HFFc6 (cell line): ENCODE measurements around the gene ACTR2. TPM values are rescaled to one million over a fixed set of nuclear protein-coding genes. Genes with fewer than 3 reads are reported as not detected.
A peak's percentile ranks its signal among the peaks of the same experiment; 100 is the strongest.

Source experiments
- DNase-seq: peaks from one replicate; pipeline ENCODE4 v3.0.0-alpha.2; 2018
- H3K27ac Mint-ChIP-seq: 2 replicates; pipeline ENCODE4 v1.8.0; 2020; ENCODE audit warnings: mild to moderate bottlenecking, mixed read lengths
- H3K27me3 Mint-ChIP-seq: 2 replicates; pipeline ENCODE4 v1.8.0; 2021; ENCODE audit warnings: mild to moderate bottlenecking, moderate library complexity, mixed read lengths; ENCODE audit not compliant: insufficient read depth
- H3K36me3 Mint-ChIP-seq: 2 replicates; pipeline ENCODE4 v1.8.0; 2021; ENCODE audit warnings: low read depth, mixed read lengths
- H3K4me1 Mint-ChIP-seq: 2 replicates; pipeline ENCODE4 v1.8.0; 2020; ENCODE audit warnings: low read depth, mixed read lengths
- H3K4me3 Mint-ChIP-seq: 2 replicates; pipeline ENCODE4 v1.8.0; 2020; ENCODE audit warnings: mild to moderate bottlenecking, moderate library complexity, mixed read lengths
- H3K9me3 Mint-ChIP-seq: 2 replicates; pipeline ENCODE4 v1.8.0; 2020; ENCODE audit warnings: mild to moderate bottlenecking, mixed read lengths
- CTCF ChIP-seq: fragments of 200-600 bp; sonication (generic); IDR thresholded peaks from 2 replicates; pipeline ENCODE4 v1.5.0; 2021; ENCODE audit warnings: antibody characterized with exemption, mild to moderate bottlenecking
- total RNA-seq, 6 experiments: library from RNA; stranded (reverse); fragmentation: NEBNext Ultra II Directional; extraction: Animal tissue kit (Norgen Biotek cat#: 25700); gene quantifications; 2 replicates in 1 of 6; 3 replicates in 5 of 6; pipeline ENCODE4 v1.2.3, GENCODE V29; 2021

The ACTR2 gene
- total RNA-seq, 6 experiments from 2014 or later = 412 to 450 (median 427) TPM

- Mint-ChIP-seq H3K36me3 (peaks cover 33% of the 10 kb centered on the region), H3K4me1 (peaks cover 62% of the 10 kb centered on the region), H3K27me3 (peaks cover 2% of the 10 kb centered on the region; the same call in 1 of the 2 replicates), H3K4me3 (no peak overlapping the region), H3K9me3 (no peaks in the 10 kb centered on the region), H3K27ac (peak overlapping the region; percentile 52; the same call in 1 of the 2 replicates)
- TF ChIP-seq CTCF = peak; percentile 91
- peak; percentile 74 for DNase-seq
Measured at GRCh38 chr2:65264821-65265670, 37.4 kb downstream of the ACTR2 start.

DNA sequence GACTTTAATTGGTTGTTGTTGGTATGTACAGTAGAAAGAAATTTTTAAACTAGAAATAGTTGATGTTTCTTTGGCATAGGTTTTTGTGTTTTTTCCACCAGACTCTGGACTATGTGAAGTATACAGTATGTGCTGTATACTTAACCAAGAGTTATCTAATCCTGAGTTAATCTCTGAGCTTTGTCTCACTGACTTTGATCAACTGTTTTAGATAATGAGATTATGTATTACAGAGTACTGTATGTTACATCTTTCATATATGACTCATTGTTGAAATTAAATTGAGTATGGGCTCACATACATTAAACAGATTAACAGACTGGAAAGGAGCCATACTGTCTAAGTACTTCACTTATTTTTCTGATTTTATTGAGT is 38.0 kb downstream of the ACTR2 start:
- Mint-ChIP-seq H3K4me1 (peaks cover 62% of the 10 kb centered on the region), H3K4me3 (no peak overlapping the region), H3K36me3 (peaks cover 33% of the 10 kb centered on the region), H3K27me3 (peaks cover 2% of the 10 kb centered on the region; the same call in 1 of the 2 replicates), H3K9me3 (no peaks in the 10 kb centered on the region), H3K27ac (no peak overlapping the region)
- TF ChIP-seq CTCF = no peak
- DNase-seq = no peak

- Mint-ChIP-seq H3K4me1 (peaks cover 48% of the 10 kb centered on the region), H3K9me3 (no peaks in the 10 kb centered on the region), H3K27ac (peak overlapping the region; percentile 34; the same call in 1 of the 2 replicates), H3K36me3 (peaks cover 36% of the 10 kb centered on the region), H3K4me3 (no peak overlapping the region), H3K27me3 (peaks cover 2% of the 10 kb centered on the region; the same call in 1 of the 2 replicates)
- no peak for TF ChIP-seq CTCF
- no peak for DNase-seq
Measured at GRCh38 chr2:65267008-65267407, 39.4 kb downstream of the ACTR2 start.

DNA sequence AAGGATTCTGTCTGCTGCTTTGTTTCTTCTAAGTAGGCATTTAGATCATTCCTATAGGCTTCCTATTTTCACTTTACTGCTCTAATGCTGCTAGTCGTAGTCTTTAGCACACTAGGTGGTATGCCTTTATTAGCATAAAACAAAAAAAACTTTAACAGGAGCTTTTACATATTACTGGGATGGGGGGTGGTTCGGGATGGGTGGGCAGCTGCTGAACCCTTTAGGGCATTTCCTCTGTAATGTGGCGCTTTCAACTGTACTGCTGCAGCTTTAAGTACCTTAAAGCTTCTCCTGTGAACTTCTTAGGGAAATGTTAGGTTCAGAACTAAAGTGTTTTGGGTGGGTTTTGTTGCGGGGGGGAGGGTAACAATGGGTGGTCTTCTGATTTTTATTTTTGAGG is 41.3 kb downstream of the ACTR2 start:
- Mint-ChIP-seq H3K4me1 (peaks cover 30% of the 10 kb centered on the region), H3K4me3 (no peak overlapping the region), H3K27ac (no peak overlapping the region; the same call in 1 of the 2 replicates), H3K36me3 (peaks cover 41% of the 10 kb centered on the region), H3K9me3 (no peaks in the 10 kb centered on the region), H3K27me3 (no peaks in the 10 kb centered on the region)
- TF ChIP-seq CTCF = no peak
- DNase-seq = no peak

GRCh38 chr2:65273344-65273743 is 45.7 kb downstream of the ACTR2 start:
- H3K9me3 Mint-ChIP-seq = no peaks in the 10 kb centered on the region
- peaks cover 38% of the 10 kb centered on the region for H3K36me3 Mint-ChIP-seq
- H3K27ac Mint-ChIP-seq = no peak overlapping the region
- no peak overlapping the region for H3K4me3 Mint-ChIP-seq
- TF ChIP-seq CTCF = no peak
- no peak for DNase-seq
- H3K27me3 Mint-ChIP-seq = no peaks in the 10 kb centered on the region
- H3K4me1 Mint-ChIP-seq = peaks cover 37% of the 10 kb centered on the region
